ENCODE measurements around the gene ZBTB7C. TPM values are rescaled to one million over a fixed set of nuclear protein-coding genes. Genes with fewer than 3 reads are reported as not detected.

Gene ZBTB7C
- total and polyA plus RNA-seq, 10 of the 15 experiments (the other 5 are each of a cell fraction or from before 2014, with no cell fraction given), result under 0.01 to 0.08 (median 0.01) TPM; not detected in 7

DNA sequence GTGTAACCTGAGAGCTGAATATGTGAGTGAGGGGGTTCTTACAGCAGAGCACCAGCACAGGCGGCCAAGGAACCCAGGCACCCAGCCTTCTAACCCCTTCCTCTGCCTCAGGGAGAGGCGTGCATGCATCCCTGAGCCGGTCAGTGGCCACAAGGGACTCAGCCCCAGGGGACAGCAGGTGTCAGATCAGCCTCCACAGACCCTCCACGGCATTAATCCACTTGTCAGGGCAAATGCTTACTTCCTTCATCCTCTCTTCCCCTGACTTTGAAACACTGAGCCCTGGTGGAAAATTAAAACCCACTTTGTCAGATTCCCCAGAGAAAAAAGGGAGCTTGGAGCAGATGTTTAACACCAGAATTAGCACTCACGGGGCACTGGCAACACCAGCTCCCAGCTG is 418.2 kb downstream of the ZBTB7C start:
- intact Hi-C loops (cut with micrococcal nuclease; ENCODE audit: unreplicated experiment) (no loop called here), in situ Hi-C loops (cut with MboI) (no loop called here)
- Histone ChIP-seq H3K36me3 (ENCODE audit: control insufficient read depth in 2 of 2, insufficient read depth in 2 of 2, low read length in 1 of 2) (no peaks in the 10 kb centered on the region), H3K4me3 (no peak overlapping the region), H3K27me3 (replicated peaks in 1 of 2; ENCODE audit: control insufficient read depth in 2 of 2, insufficient read depth in 2 of 2, low read length in 1 of 2) (peaks cover 0 to 4% of the 10 kb centered on the region in 2 experiments; a peak in 2 of 4 replicates), H3K4me2 (ENCODE audit: control insufficient read depth, insufficient read depth) (no peak overlapping the region), H4K20me1 (ENCODE audit: control insufficient read depth, insufficient read depth) (no peaks in the 10 kb centered on the region), H3K27ac (ENCODE audit: control insufficient read depth, insufficient read depth) (no peak overlapping the region), H3K9ac (ENCODE audit: control insufficient read depth, insufficient read depth, low read length) (no peak overlapping the region), H2AFZ (ENCODE audit: control insufficient read depth, low read depth, low read length) (no peak overlapping the region), H3K9me3 (replicated peaks; ENCODE audit: control insufficient read depth, insufficient read depth, low read length) (no peaks in the 10 kb centered on the region), H3K79me2 (ENCODE audit: control insufficient read depth, insufficient read depth, low read length) (no peaks in the 10 kb centered on the region), H3K4me1 (ENCODE audit: control insufficient read depth, insufficient read depth, low read length) (no peaks in the 10 kb centered on the region)
- DNase-seq (ENCODE audit: low read depth, low spot score) (no peak), ATAC-seq (no peak), FAIRE-seq (no peak)
- ChIA-PET RAD21 (ENCODE audit: unreplicated experiment) (no interaction called here), SMC1A (ENCODE audit: uncharacterized antibody, unreplicated experiment) (no interaction called here), CTCF (interaction anchor here (0.9 kb wide), 1 partner anchor 216 kb away, joined by 3 read pairs; no protein-coding TSS in a partner anchor), POLR2A (no interaction called here)
- TF ChIP-seq MEF2B (IDR thresholded peaks at IDR 0.05; ENCODE audit: partially characterized antibody, poor library complexity, severe bottlenecking), result peak; percentile 61
- no peak for TF ChIP-seq FOXK2 (IDR thresholded peaks at IDR 0.05)
- BruUV-seq (replicated peaks), result no TSS peak
- WGBS (ENCODE audit: insufficient coverage, insufficient replicate concordance, low lambda C conversion rate, missing lambda C conversion rate), result 3% methylated on average over 5 of the region's 5 CpGs

DNA sequence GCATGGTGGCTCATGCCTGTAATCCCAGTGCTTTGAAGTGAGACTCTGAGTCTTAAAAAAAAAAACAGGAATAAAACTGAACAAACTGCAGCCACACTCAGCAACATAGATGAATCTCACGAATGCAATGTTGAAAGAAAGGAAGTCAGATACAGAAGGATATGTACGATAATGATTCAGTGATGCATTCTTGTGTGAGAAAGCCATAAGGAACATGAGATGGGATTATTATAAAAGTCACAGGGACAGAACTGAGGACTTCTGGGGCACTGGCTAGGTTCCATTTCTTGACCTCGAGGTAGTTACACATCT is 421.8 kb downstream of the ZBTB7C start:
- 0% methylated on average over 3 of the region's 3 CpGs for WGBS (ENCODE audit: insufficient coverage, insufficient replicate concordance, low lambda C conversion rate, missing lambda C conversion rate)
- RAD21 ChIA-PET (ENCODE audit: unreplicated experiment), result no interaction called here
- CTCF ChIA-PET, result interaction anchor here (2.6 kb wide), 1 partner anchor 10 kb away, joined by 10 read pairs; no protein-coding TSS in a partner anchor
- in situ Hi-C loops (cut with MboI) (no loop called here), intact Hi-C loops (cut with micrococcal nuclease; ENCODE audit: unreplicated experiment) (no loop called here)
- ATAC-seq (no peak), FAIRE-seq (no peak), DNase-seq (ENCODE audit: low read depth, low spot score) (no peak)
- POLR2A ChIA-PET, result no interaction called here
- H4K20me1 ChIP-seq (ENCODE audit: control insufficient read depth, insufficient read depth), result no peaks in the 10 kb centered on the region
- H3K9ac ChIP-seq (ENCODE audit: control insufficient read depth, insufficient read depth, low read length), result no peak overlapping the region
- no peaks in the 10 kb centered on the region for H3K79me2 ChIP-seq (ENCODE audit: control insufficient read depth, insufficient read depth, low read length)
- H3K4me2 ChIP-seq (ENCODE audit: control insufficient read depth, insufficient read depth), result no peak overlapping the region
- H3K27ac ChIP-seq (ENCODE audit: control insufficient read depth, insufficient read depth), result no peak overlapping the region
- no TSS peak for BruUV-seq (replicated peaks)
- H3K36me3 ChIP-seq (ENCODE audit: control insufficient read depth in 2 of 2, insufficient read depth in 2 of 2, low read length in 1 of 2), result no peaks in the 10 kb centered on the region
- H3K4me1 ChIP-seq (ENCODE audit: control insufficient read depth, insufficient read depth, low read length), result no peaks in the 10 kb centered on the region
- no peaks in the 10 kb centered on the region for H3K9me3 ChIP-seq (replicated peaks; ENCODE audit: control insufficient read depth, insufficient read depth, low read length)
- peaks cover 0 to 4% of the 10 kb centered on the region in 2 experiments; a peak in 2 of 4 replicates for H3K27me3 ChIP-seq (replicated peaks in 1 of 2; ENCODE audit: control insufficient read depth in 2 of 2, insufficient read depth in 2 of 2, low read length in 1 of 2)
- no peak overlapping the region for H3K4me3 ChIP-seq
- TF ChIP-seq, protein P1, sequence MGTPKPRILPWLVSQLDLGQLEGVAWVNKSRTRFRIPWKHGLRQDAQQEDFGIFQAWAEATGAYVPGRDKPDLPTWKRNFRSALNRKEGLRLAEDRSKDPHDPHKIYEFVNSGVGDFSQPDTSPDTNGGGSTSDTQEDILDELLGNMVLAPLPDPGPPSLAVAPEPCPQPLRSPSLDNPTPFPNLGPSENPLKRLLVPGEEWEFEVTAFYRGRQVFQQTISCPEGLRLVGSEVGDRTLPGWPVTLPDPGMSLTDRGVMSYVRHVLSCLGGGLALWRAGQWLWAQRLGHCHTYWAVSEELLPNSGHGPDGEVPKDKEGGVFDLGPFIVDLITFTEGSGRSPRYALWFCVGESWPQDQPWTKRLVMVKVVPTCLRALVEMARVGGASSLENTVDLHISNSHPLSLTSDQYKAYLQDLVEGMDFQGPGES (IDR thresholded peaks at IDR 0.05), result no peak
- TF ChIP-seq CHD4 (IDR thresholded peaks at IDR 0.05), result no peak
- TF ChIP-seq MYC (IDR thresholded peaks at IDR 0.05; ENCODE audit: insufficient read depth, insufficient read length, insufficient replicate concordance, low read length, severe bottlenecking), result no peak
- TF ChIP-seq POLR2AphosphoS5 (IDR thresholded peaks at IDR 0.05; ENCODE audit: low read length), result no peak
- TF ChIP-seq SREBF1 (IDR thresholded peaks at IDR 0.05; ENCODE audit: low read length), result no peak
- TF ChIP-seq, protein P2, sequence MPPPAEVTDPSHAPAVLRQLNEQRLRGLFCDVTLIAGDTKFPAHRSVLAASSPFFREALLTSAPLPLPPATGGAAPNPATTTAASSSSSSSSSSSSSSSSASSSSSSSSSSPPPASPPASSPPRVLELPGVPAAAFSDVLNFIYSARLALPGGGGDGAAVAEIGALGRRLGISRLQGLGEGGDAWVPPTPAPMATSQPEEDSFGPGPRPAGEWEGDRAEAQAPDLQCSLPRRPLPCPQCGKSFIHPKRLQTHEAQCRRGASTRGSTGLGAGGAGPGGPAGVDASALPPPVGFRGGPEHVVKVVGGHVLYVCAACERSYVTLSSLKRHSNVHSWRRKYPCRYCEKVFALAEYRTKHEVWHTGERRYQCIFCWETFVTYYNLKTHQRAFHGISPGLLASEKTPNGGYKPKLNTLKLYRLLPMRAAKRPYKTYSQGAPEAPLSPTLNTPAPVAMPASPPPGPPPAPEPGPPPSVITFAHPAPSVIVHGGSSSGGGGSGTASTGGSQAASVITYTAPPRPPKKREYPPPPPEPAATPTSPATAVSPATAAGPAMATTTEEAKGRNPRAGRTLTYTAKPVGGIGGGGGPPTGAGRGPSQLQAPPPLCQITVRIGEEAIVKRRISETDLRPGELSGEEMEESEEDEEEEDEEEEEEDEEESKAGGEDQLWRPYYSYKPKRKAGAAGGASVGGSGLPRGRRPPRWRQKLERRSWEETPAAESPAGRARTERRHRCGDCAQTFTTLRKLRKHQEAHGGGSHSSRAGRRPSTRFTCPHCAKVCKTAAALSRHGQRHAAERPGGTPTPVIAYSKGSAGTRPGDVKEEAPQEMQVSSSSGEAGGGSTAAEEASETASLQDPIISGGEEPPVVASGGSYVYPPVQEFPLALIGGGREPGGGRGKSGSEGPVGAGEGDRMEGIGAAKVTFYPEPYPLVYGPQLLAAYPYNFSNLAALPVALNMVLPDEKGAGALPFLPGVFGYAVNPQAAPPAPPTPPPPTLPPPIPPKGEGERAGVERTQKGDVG (CRISPR knock-in tag; IDR thresholded peaks at IDR 0.05), result no peak
- no peak for TF ChIP-seq RB1 (IDR thresholded peaks at IDR 0.05; ENCODE audit: borderline replicate concordance)
- TF ChIP-seq, protein P3, sequence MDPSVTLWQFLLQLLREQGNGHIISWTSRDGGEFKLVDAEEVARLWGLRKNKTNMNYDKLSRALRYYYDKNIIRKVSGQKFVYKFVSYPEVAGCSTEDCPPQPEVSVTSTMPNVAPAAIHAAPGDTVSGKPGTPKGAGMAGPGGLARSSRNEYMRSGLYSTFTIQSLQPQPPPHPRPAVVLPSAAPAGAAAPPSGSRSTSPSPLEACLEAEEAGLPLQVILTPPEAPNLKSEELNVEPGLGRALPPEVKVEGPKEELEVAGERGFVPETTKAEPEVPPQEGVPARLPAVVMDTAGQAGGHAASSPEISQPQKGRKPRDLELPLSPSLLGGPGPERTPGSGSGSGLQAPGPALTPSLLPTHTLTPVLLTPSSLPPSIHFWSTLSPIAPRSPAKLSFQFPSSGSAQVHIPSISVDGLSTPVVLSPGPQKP (IDR thresholded peaks at IDR 0.05; ENCODE audit: low read depth, low read length), result no peak
- TF ChIP-seq RFX5 (IDR thresholded peaks at IDR 0.05; ENCODE audit: low read depth, low read length), result no peak
- no peak for TF ChIP-seq TCF7 (IDR thresholded peaks at IDR 0.05; ENCODE audit: borderline replicate concordance)
- no peak for TF ChIP-seq EED (IDR thresholded peaks at IDR 0.05; ENCODE audit: low read depth)
- no peak overlapping the region for H2AFZ ChIP-seq (ENCODE audit: control insufficient read depth, low read depth, low read length)
- SMC1A ChIA-PET (ENCODE audit: uncharacterized antibody, unreplicated experiment), result interaction anchor here (0.9 kb wide), 1 partner anchor 215 kb away, joined by 3 read pairs; no protein-coding TSS in a partner anchor

Measured in GM12878 (cell line).